ENCODE results near the gene LPA. TPM values are rescaled to one million over a fixed set of nuclear protein-coding genes. Genes with fewer than 3 reads are reported as not detected.

LPA gene
- total RNA-seq, 1 donor from 2014 or later: not detected

DNA sequence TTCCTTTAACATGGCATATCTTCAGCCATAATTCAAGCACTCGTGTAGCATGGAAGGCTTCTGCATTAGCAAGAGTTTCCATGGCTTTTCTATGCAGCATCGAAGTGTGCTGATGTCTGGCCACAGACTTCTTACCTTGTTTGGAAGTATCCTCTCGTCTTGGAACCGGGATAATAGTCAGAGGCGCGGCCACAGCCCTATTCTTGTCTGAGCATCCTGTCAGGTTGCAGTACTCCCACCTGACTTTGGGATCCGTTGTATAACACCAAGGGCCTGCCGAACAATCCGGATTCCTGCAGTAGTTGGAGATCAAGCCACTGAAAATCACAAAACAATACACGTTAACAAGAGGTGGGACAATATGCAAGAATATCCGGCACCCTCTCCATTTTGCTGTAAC lies 177.0 kb downstream of the LPA start:
- H3K9me3 Mint-ChIP-seq: peaks cover 8% of the 10 kb centered on the region
- H3K4me1 Mint-ChIP-seq (ENCODE audit: low read depth): no peaks in the 10 kb centered on the region
- peaks cover 18% of the 10 kb centered on the region for H3K27me3 Mint-ChIP-seq (ENCODE audit: low read depth)
- H3K27ac Mint-ChIP-seq: no peak overlapping the region
- H3K4me3 Mint-ChIP-seq (ENCODE audit: low read depth): no peak overlapping the region
- peaks cover 10% of the 10 kb centered on the region for H3K36me3 Mint-ChIP-seq (ENCODE audit: low read depth)
- intact Hi-C loops (cut with micrococcal nuclease): no loop called here
- DNase-seq (ENCODE audit: low spot score): no peak

Other genes with a start within 250 kb of the LPA start
- 0.18 and 0.23 TPM in 2 replicates for gene PLG, start 38.0 kb upstream of the LPA start, total RNA-seq

Measured in activated T-helper 2 cell treated with anti-CD3 and anti-CD28 coated beads, Interferon-gamma antibody, Interleukin-2, Interleukin-4, amounts not matched to agents 10 μg/mL and 5 μg/mL and 100 μg/mL, durations not matched to agents 14 hours and 24 hours and 36 hours (primary cell).